Sigmoid colon (tissue), 7 donors: ENCODE results near the gene RSL1D1. TPM values are rescaled to one million over a fixed set of nuclear protein-coding genes. Genes with fewer than 3 reads are reported as not detected.

Source experiments
- DNase-seq: peaks from one replicate; pipeline ENCODE4 v3.0.0-alpha.2; 2019
- H3K27ac ChIP-seq, 4 donors: fragments of 200-600 bp; sonication (generic); one replicate each; pipeline ENCODE4 v1.5.1; 2016 to 2019; ENCODE audit warnings: mild to moderate bottlenecking in 1 of 4
- H3K27me3 ChIP-seq, 3 donors: fragments of 200-600 bp; sonication (generic); one replicate each; pipeline ENCODE4 v1.5.1; 2019; ENCODE audit warnings: mild to moderate bottlenecking in 1 of 3
- H3K36me3 ChIP-seq, 4 donors: fragments of 200-600 bp; sonication (generic); one replicate each; pipeline ENCODE4 v1.5.1; 2016 to 2019
- H3K4me1 ChIP-seq, 4 donors: fragments of 200-600 bp; sonication (generic); one replicate each; pipeline ENCODE4 v1.5.1; 2017 to 2019
- H3K4me3 ChIP-seq, 4 donors: fragments of 200-600 bp; sonication (generic); one replicate each; pipeline ENCODE4 v1.5.1; 2017 to 2019; ENCODE audit warnings: mild to moderate bottlenecking in 2 of 4, moderate library complexity in 1 of 4
- H3K9me3 ChIP-seq, 4 donors: fragments of 200-600 bp in 3 of 4; sonication (generic) in 3 of 4; one replicate each; pipeline versions ENCODE4 v1.5.1 to v1.6.1; 2013 to 2019
- EP300 ChIP-seq, 4 donors: sonication (generic); formaldehyde crosslinking; IDR thresholded peaks; one replicate each; pipeline ENCODE4 v1.6.1; 2017; ENCODE audit warnings: antibody characterized with exemption in 4 of 4
- POLR2A ChIP-seq, 2 donors: fragments of 450-650 bp; IDR thresholded peaks; one replicate each; pipeline ENCODE4 v1.6.1; 2016; ENCODE audit warnings: antibody characterized with exemption in 2 of 2, mild to moderate bottlenecking in 2 of 2, moderate library complexity in 2 of 2
- POLR2AphosphoS5 ChIP-seq, 4 donors: sonication (generic); formaldehyde crosslinking; IDR thresholded peaks; one replicate each; pipeline ENCODE4 v1.6.1; 2017; ENCODE audit warnings: antibody characterized with exemption in 4 of 4
- intact Hi-C: fragments of 100-400 bp; cut with DNase I; formaldehyde crosslinking; loops from one replicate; pipeline ENCODE4 v1.15.1; 2023
- polyA plus RNA-seq, 3 donors: library from polyadenylated mRNA; stranded (reverse); fragments of 200-250 nt; gene quantifications; one replicate each; pipeline ENCODE4 v1.2.3, GENCODE V29; 2013
- total RNA-seq, 4 donors: library from RNA; depleted of rRNA; stranded (reverse); fragments of >200 nt; gene quantifications; one replicate each; pipeline ENCODE4 v1.1.0, GENCODE V29; 2016
- TF ChIP-seq, protein P1 (sequence below), 4 experiments: fragments of 450-650 bp in 3 of 4; fragments of 200-600 bp in 1 of 4; IDR thresholded peaks; one replicate each; pipeline ENCODE4 v1.5.1; 2016 to 2019; ENCODE audit warnings: antibody characterized with exemption in 4 of 4, mild to moderate bottlenecking in 3 of 4, moderate library complexity in 2 of 4
- donor health status: healthy with polysubstance abuse.
- donor health status: Bipolar disorder and iron deficiency.
- donor health status: healthy.

The RSL1D1 gene
- total and polyA plus RNA-seq, 7 donors: 36.5 to 177 (median 134) TPM

DNA sequence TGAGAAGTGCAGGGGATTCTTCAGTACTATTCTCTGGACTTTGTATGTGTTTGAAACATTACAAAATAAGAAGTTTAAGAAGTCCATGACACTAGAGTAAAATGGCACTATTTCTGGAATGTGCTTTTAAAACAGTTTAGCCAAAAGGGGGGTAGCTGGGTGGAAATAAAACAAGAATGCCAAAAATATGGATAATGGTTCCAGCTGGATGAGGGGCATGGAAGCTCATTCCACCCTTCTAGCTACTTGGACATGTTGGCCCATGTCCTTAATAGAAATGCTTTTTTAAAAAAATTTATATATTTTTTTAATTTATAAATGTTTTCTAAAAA lies 67.3 kb downstream of the RSL1D1 start:
- peaks cover 0 to 51% (median 41%) of the 10 kb centered on the region in 4 donors for H3K4me1 ChIP-seq
- TF ChIP-seq POLR2A (IDR thresholded peaks at IDR 0.05): no peak
- TF ChIP-seq POLR2AphosphoS5 (IDR thresholded peaks at IDR 0.05): no peak
- TF ChIP-seq, protein P1, sequence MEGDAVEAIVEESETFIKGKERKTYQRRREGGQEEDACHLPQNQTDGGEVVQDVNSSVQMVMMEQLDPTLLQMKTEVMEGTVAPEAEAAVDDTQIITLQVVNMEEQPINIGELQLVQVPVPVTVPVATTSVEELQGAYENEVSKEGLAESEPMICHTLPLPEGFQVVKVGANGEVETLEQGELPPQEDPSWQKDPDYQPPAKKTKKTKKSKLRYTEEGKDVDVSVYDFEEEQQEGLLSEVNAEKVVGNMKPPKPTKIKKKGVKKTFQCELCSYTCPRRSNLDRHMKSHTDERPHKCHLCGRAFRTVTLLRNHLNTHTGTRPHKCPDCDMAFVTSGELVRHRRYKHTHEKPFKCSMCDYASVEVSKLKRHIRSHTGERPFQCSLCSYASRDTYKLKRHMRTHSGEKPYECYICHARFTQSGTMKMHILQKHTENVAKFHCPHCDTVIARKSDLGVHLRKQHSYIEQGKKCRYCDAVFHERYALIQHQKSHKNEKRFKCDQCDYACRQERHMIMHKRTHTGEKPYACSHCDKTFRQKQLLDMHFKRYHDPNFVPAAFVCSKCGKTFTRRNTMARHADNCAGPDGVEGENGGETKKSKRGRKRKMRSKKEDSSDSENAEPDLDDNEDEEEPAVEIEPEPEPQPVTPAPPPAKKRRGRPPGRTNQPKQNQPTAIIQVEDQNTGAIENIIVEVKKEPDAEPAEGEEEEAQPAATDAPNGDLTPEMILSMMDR (IDR thresholded peaks at IDR 0.05): no peak
- TF ChIP-seq EP300 (IDR thresholded peaks at IDR 0.05): no peak
- H3K4me3 ChIP-seq: no peak overlapping the region
- H3K36me3 ChIP-seq: peaks cover 0 to 7% (median 0%) of the 10 kb centered on the region in 4 donors
- DNase-seq: no peak
- H3K27ac ChIP-seq: peak overlapping the region; percentile 77 to 85 (median 82)
- no peaks in the 10 kb centered on the region for H3K9me3 ChIP-seq
- no peaks in the 10 kb centered on the region for H3K27me3 ChIP-seq
- intact Hi-C loops: no loop called here

Other genes with a start within 250 kb of the RSL1D1 start
- gene SNN, start 183.1 kb downstream of the RSL1D1 start, total RNA-seq: 10 to 100 TPM; 10.8 to 15.3 (median 13.5) TPM
- gene SNN, start 183.1 kb downstream of the RSL1D1 start, polyA plus RNA-seq: 10 to 100 TPM in 1 of 3 donors, 1 to 10 TPM in 2; 5.1 to 14.4 (median 6.0) TPM
- 10 to 100 TPM; 25.3 to 35.2 (median 28.8) TPM for gene TXNDC11, start 108.7 kb downstream of the RSL1D1 start, total RNA-seq
- gene TXNDC11, start 108.7 kb downstream of the RSL1D1 start, polyA plus RNA-seq: 10 to 100 TPM; 34.9 to 54.0 (median 37.8) TPM
- 10 to 100 TPM; 45.5 to 62.5 (median 55.7) TPM for gene ZC3H7A, start 54.3 kb downstream of the RSL1D1 start, total RNA-seq
- 10 to 100 TPM; 19.9 to 23.5 (median 22.8) TPM for gene ZC3H7A, start 54.3 kb downstream of the RSL1D1 start, polyA plus RNA-seq
- 10 to 100 TPM; 51.8 to 73.5 (median 52.3) TPM for gene GSPT1, start 64.4 kb upstream of the RSL1D1 start, total RNA-seq
- 10 to 100 TPM; 43.8 to 55.3 (median 51.1) TPM for gene GSPT1, start 64.4 kb upstream of the RSL1D1 start, polyA plus RNA-seq
- gene NPIPB2, start 90.5 kb upstream of the RSL1D1 start, total RNA-seq: 10 to 100 TPM in 1 of 4 donors, 1 to 10 TPM in 3; 1.6 to 36.8 (median 2.9) TPM
- 1 to 10 TPM; 2.3 to 9.6 (median 3.0) TPM for gene NPIPB2, start 90.5 kb upstream of the RSL1D1 start, polyA plus RNA-seq
- gene TNFRSF17, start 113.7 kb upstream of the RSL1D1 start, total RNA-seq: not detected
- 1 to 10 TPM; 1.8 to 3.8 (median 1.8) TPM for gene TNFRSF17, start 113.7 kb upstream of the RSL1D1 start, polyA plus RNA-seq
- gene SNX29, start 125.2 kb upstream of the RSL1D1 start, total RNA-seq: 10 to 100 TPM; 16.8 to 38.2 (median 17.5) TPM
- gene SNX29, start 125.2 kb upstream of the RSL1D1 start, polyA plus RNA-seq: 10 to 100 TPM in 1 of 3 donors, 1 to 10 TPM in 2; 1.6 to 10.3 (median 2.4) TPM